ENCODE measurements around the gene EYS.

GRCh38 chr6:65708162-65708561 is 1.1 kb upstream of the EYS start:
- TF ChIP-seq, protein P1, sequence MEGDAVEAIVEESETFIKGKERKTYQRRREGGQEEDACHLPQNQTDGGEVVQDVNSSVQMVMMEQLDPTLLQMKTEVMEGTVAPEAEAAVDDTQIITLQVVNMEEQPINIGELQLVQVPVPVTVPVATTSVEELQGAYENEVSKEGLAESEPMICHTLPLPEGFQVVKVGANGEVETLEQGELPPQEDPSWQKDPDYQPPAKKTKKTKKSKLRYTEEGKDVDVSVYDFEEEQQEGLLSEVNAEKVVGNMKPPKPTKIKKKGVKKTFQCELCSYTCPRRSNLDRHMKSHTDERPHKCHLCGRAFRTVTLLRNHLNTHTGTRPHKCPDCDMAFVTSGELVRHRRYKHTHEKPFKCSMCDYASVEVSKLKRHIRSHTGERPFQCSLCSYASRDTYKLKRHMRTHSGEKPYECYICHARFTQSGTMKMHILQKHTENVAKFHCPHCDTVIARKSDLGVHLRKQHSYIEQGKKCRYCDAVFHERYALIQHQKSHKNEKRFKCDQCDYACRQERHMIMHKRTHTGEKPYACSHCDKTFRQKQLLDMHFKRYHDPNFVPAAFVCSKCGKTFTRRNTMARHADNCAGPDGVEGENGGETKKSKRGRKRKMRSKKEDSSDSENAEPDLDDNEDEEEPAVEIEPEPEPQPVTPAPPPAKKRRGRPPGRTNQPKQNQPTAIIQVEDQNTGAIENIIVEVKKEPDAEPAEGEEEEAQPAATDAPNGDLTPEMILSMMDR (IDR thresholded peaks at IDR 0.05; ENCODE audit: low read depth, low read length) = no peak
- no peak for TF ChIP-seq POLR2A (IDR thresholded peaks at IDR 0.05; ENCODE audit: extremely low read depth, insufficient read length)
